Endothelial cell of hepatic sinusoid (primary cell): Measurements from ENCODE around the gene ITCH.
"Not testable (repeated sequence)": the region's sequence is repeated elsewhere in the genome, so short reads cannot be mapped to it uniquely, and the experiment has no call there.

ENCODE experiments used
- in situ Hi-C: cut with HindIII; loops from 2 replicates; pipeline ENCODE4 v1.10.0; 2017; ENCODE audit warnings: low sequenced_read_pairs

ITCH gene

DNA sequence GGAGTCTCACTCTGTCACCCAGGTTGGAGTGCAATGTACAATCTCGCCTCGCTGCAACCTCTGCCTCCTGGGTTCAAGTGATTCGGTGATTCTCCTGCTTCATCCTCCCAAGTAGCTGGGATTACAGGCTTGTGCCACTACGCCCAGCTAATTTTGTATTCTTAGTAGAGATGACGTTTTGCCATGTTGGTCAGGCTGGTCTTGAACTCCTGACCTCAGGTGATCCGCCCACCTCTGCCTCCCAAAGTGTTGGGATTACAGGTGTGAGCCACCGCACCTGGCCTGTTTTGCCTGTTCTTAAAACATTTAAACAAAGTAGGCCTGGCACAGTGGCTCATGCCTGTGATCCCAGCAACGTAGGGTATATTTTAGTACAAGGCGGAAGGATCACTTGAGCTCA lies 21.9 kb upstream of the ITCH start:
- in situ Hi-C loops = loop anchor here (25.0 kb wide), 1 partner anchor 171 kb away; the partner anchor contains the start of gene DYNLRB1

DNA sequence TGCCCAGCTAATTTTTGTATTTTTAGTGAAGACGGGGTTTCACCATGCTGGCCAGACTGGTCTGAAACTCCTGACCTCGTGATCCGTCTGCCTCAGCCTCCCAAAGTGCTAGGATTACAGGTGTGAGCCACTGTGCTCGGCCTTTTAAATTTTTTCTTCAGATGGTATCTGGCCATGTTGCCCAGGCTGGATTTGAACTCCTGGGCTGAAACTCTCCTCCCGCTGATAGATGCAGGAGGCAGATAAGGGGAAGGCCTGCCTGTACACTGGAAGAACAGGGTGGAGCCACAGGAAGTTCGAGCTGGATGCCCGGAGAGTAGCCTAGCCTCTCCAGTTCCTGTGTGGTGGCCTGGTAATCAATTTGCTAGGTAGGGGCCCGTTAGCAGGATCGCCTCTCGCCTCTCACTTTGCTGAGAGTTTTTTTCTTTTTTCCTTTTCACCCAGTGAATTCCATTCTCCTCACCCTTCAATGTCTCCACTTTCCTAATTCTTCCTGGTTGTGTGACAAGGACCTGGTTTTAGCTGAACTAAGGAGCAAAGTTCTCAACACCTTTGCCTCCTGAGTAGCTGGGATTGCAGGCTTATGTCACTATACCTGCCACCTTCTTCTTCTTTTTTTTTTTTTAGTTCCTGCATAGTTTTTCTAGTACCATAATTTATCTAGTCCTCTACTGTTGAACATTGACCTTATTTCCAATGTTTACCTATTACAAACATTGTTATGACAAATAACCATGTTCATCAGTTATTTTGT lies 19.4 kb upstream of the ITCH start:
- in situ Hi-C loops = loop anchor here (25.0 kb wide), 1 partner anchor 169 kb away; the partner anchor contains the start of gene DYNLRB1

DNA sequence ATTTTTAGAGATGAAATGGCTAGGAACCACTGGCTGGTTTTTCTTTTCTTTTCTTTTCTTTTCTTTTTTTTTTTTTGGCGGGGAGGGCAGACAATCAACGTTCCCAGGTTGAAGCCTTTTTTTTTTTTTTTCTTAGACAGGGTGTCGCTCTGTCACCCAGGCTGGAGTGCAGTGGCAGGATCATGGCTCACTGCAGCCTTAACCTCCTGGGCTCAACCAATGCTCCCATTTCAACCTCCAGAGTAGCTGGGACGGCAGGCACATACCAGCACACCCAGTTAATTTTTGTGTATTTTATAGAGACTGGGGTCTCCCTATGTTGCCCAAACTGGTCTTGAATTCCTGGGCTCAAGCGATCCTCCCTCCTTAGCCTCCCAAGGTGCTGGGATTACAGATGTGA lies 18.8 kb upstream of the ITCH start:
- in situ Hi-C loops = loop anchor here (25.0 kb wide), 1 partner anchor 168 kb away; the partner anchor contains the start of gene DYNLRB1

DNA sequence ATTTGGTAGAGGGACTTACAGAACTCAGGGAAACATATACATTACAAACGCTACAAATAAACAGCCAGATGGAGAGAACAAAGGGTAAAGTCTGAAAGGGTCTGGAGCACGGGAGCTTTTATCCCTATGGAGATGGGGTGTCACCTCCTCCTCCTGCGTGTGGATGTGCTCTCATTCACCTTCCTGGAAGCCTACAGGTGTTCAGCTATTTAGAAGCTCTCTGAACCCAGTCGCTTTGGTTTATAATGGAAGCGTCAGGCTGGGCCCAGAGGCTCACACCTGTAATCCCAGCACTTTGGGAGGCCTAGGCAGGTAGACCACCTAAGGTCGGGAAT lies 17.7 kb upstream of the ITCH start:
- in situ Hi-C loops = loop anchor here (25.0 kb wide), 1 partner anchor 167 kb away; the partner anchor contains the start of gene DYNLRB1

DNA sequence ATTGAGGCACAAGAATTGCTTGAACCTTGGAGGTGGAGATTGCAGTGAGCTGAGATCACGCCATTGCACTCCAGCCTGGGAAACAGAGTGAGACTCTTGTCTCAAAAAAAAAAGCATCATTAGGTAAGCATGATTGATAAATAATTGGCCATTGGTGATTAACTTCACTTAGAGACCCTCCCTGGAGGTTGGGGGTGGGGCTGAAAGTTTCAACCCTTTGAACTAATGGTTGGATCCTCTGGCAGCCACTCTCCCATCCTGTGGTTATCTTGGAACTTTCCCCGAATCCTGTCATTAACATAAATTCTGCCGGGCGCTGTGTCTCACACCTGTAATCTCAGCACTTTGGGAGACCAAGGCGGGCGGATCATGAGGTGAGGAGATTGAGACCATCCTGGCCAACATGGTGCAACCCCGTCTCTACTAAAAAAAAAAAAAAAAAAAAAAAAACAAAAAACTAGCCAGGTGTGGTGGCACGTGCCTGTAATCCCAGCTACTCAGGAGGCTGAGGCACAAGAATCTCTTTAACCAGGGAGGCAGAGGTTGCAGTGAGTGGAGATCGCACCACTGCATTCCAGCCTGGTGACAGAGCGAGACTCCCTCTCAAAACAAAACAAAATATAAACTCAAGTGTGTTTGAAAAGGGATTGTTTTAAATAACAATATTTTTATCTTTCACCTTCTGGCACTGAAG lies 17.1 kb upstream of the ITCH start:
- in situ Hi-C loops = loop anchor here (25.0 kb wide), 1 partner anchor 166 kb away; the partner anchor contains the start of gene DYNLRB1

DNA sequence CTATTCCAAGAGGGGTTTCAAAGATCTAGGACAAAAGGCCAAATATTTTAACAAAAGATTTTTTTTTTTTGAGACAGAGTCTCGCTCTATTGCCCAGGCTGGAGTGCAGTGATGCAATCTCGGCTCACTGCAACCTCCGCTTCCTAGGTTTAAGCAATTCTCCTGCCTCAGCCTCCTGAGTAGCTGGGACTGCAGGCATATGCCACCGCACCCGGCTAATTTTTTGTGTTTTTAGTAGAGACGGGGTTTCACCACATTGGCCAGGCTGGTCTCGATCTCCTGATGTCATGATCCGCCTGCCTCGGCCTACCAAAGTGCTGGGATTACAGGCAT lies 16.6 kb upstream of the ITCH start:
- in situ Hi-C loops = loop anchor here (25.0 kb wide), 1 partner anchor 166 kb away; the partner anchor contains the start of gene DYNLRB1

DNA sequence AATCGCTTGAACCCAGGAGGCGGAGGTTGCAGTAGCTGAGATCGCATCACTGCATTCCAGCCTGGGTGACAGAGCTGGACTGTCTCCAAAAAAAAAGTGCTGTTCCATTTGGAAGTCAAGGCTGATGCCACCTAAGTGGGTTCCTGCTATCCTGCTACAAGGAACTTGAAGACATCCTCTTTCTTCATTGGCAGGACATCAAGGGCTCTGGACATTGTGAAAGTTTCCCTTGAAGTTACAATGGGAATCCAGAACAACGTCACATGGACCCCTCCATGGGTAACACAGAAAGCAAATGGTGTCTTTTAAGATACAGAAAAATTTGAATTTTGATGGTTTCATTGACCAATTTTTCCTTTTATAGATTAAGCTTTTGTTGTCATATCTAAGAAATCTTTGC lies 15.5 kb upstream of the ITCH start:
- in situ Hi-C loops = loop anchor here (25.0 kb wide), 1 partner anchor 165 kb away; the partner anchor contains the start of gene DYNLRB1

DNA sequence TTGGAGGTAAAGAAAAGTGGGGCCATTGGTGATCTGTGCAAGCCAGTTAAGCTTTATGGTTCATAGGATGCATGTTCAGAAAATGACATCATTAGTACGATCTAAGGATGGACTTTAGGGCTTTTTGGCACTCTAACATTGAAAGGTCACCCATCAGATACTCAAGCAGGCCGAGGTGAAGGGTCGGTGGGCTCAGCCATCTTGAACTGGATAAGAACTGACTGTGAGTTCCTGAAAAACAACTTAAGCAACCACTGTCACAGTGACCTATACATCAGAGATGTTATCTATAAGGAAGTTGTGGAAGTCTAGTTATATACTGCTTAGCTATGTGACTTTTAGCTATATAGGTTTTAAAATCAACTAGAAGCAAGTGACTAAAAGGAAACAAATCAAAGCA lies 13.0 kb upstream of the ITCH start:
- in situ Hi-C loops = no loop called here

DNA sequence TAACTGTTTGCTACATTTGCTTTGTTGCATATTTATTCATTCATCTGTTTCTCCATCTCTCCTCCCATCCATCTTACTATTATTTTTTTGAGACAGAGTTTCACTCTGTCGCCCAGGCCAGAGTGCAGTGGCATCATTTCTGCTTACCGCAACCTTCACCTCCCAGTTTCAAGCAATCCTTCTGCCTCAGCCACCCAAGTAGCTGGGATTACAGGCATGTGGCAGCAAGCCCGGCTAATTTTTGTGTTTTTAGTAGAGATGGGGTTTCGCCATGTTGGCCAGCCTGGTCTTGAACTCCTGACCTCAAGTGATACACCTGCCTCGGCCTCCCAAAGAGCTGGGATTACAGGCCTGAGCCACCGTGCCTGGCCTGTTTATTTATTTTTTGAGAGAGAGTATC lies 9.6 kb upstream of the ITCH start:
- in situ Hi-C loops = not testable (repeated sequence)

DNA sequence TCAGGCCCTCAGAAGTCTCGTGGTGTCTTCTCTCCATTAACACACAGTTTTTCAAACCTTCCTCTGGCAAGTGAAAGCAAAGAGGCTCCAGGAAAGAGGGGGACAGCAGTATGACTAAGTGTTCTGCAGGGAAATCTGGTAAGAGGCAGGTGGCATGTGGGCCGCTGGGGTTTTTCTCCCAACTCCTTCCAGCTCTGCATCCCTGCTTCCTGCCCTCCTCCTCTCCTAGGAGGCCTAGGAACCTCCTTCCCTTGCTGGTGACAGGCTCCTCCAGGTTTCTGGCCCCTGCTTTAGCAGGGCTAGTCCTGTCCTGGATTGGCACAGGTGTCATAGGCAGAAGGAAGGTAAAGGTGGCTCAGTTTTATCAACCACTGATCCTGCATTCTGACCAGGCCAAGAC lies 7.6 kb upstream of the ITCH start:
- in situ Hi-C loops = no loop called here

DNA sequence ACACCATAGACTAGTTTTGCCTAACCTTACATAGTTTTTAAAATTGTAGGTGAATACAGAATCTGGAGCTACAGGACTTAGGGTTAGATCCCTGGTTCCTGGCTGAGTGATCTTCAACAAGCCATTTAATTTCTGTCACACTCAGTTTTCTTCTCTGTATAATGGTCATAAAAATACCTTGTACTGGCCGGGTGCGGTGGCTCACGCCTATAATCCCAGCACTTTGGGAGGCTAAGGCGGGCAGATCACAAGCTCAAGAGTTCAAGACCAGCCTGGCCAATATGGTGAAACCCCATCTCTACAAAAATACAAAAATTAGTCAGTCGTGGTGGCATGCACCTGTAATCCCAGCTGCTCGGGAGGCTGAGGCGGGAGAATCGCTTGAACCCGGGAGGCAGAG lies 3.3 kb upstream of the ITCH start:
- in situ Hi-C loops = not testable (repeated sequence)

DNA sequence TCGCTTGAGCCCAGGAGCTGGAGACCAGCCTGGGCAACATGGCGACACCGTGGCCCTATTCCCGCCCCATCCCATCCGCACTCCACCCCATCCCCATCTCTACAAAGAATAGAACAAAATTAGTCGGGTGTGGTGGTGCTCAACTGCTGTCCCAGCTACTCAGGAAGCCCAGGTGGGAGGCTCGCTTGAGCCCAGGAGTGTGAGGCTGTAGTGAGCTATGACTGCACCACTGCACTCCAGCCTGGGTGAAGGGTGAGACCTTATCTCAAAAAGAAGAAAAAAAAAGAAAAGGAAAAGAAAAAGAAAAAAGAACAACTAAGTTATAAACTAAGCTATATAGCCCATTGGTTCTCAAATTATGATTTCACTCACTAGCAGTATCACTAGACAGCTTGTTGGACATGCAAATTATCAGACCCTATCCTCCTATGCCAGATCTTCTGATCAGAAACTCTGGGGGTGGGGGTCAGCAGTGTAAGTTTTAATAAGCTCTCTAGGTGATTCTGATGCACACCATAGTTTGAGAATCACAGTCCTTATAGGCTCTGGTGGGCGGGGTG lies 491 bp upstream of the ITCH start:
- in situ Hi-C loops = no loop called here

DNA sequence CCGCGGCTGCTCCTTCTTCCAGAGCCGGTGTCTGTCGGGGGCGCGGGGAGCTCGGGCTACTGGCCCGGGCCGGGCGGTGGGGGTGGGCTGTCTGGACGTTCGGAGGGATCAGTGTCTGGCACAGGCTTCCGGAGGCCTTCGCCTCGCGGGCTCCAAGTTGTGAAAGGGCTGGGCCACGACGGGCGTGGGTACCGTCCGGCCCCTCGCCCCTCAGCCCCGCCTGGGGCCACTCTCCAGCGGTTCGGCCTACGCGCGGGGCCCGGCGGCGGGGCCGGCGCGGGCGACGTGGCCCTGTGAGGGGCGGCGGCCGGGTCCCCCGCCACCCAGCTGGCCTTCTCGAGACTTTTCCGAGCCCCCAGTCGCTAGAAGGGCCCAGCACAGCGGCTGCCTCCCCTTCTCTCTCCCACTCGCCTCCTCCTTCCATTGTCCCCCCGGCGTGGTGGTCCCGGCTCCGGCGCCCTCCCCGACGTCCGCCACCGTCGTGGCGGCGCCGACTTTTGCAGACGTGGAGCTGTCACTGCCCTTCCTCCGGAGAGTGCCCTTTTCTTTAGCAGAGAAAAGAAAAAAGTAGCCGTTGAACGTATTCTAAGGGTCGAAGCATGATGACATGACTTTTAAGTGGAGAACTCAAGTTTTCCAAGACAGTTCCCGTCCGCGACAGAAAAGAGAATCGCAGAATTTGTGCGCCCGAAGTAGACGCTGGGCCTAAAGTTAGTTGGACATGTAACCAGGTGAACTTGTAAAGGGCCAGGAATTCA lies 571 bp downstream of the ITCH start:
- in situ Hi-C loops = no loop called here

DNA sequence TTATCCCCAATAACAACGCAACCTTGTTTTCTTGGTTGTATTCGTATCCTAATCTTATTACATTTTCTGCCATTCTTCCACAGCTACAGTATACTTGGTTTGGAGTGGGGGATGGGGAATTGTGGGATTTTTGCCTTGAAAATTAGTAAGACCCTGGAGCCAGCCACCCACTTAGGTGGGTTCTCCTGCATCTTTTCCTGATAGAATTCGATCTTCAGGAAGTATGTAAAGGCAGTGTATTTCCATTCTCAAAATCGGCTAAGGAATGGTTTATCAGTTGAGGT lies 1.1 kb downstream of the ITCH start:
- in situ Hi-C loops = no loop called here

DNA sequence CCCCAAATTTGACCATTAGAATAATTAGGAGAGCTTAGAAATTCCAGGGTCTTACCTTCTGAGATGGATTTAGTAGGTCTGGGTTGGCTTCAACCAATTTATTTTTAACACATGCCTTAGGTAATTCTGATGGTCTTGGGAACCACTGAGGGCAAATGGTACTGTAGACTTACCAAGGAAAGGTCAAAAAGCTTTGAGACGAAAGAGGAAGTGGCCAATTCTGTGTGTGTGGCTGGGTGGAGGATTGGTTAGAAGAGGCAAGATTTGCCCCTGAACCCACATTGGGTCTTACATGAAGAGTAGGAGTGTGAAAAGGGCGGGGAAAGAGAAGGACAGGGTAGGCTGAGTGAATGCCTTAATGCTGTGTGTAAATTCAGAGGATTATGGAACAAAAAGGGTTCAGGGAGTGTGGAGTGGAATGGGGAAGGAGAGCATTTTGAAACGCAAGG lies 2.7 kb downstream of the ITCH start:
- in situ Hi-C loops = no loop called here

DNA sequence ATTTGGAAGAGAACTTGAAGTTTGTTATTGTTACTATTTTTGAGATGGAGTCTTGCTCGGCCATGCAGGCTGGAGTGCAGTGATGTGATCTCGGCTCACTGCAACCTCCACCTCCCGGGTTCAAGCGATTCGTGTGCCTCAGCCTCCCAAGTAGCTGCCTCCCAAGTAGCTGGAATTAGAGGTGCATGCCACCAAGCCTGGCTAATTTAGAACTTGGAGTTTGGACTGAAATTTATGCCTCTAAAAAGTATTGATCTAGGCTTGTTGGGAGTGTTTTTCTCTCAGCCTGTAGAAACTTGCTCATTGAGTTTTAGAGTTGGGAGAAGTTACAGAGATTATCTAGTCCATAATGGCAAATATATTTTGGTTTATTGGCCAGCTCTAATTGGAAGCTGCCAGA lies 4.1 kb downstream of the ITCH start:
- in situ Hi-C loops = no loop called here

DNA sequence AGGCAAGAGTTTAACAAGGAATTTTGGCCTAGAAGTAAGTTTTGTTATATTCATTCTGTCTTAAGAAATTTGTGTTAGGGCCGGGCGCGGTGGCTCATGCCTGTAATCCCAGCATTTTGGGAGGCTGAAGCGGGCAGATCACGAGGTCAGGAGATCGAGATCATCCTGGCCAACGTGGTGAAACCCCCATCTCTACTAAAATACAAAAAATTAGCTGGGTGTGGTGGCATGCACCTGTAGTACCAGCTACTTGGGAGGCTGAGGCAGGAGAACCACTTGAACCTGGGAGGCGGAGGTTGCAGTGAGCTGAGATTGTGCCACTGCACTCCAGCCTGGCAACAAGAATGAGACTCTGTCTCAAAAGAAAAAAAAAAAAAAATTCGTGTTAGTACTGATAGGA lies 4.8 kb downstream of the ITCH start:
- in situ Hi-C loops = not testable (repeated sequence)

DNA sequence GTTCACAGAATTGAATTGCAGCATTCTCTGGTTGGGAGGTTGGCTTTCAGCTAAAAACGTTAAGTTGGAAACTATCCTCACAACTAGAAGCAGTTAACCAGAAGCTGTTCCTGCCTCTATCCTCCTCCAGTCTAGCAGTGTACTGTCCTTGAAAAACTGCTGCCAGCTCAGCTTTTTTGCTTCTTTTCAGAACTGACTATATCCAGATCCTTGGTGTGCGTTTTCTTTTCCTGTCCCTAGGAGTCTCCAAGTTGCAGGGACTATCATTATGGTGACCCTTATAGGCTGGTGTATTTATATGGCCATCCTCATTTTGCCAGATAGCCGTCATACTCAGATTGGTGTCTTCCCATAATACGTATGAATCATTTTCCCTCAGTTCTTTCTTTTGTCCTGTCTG lies 5.5 kb downstream of the ITCH start:
- in situ Hi-C loops = no loop called here

DNA sequence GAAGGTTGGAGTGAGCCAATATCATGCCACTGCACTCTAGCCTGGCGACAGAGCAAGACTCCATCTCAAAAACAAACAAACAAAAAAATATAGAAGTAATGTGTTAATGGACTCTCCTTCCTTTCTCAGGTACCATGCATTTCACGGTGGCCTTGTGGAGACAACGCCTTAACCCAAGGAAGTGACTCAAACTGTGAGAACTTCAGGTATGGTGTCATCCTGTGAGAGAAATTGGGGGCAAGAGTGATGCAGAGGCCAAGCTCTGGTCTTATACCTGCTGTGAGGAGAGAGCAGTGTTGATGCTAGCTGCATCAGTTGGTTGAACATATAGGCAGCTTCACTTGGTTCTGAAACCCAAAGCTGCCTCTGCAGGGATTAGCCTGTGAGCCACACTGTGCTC lies 6.2 kb downstream of the ITCH start:
- in situ Hi-C loops = no loop called here

DNA sequence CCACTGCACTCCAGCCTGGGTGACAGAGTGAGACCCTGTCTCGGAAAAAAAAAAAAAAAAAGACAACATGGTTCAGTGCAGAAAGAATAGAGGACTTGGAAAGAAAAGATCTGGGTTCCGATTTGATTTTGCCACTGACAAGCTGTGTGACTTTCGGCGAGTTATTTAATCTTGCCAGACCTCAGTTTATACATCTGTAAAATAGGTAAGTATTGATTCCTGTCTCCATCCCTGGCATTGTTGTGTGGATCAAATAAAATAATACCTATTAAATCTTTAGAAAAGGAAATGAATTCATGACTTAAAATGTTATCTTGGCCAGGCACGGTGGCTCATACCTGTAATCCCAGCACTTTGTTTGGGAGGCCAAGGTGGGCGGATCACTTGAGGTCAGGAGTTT lies 7.0 kb downstream of the ITCH start:
- in situ Hi-C loops = no loop called here

DNA sequence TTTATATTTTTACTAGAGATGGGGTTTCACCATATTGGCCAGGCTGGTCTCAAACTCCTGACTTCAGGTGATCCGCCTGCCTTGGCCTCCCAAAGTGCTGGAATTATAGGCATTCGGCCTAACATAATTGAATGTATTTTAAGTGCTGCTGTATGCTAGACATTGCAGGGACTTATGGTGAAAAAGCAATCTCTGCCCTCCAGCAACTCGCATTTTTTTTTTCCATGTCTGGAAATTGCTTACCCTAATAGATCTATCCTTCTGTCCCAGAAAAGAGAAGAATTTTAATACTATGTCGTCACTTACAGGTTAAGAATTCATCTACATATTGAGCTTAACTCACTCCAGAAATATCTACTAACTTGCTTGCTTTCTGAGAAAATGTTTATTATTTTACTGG lies 10.4 kb downstream of the ITCH start:
- in situ Hi-C loops = no loop called here
